HTERT RPE-1 (cell line): Measurements from ENCODE around the gene KIF4A.
"Not testable (repeated sequence)": the region's sequence is repeated elsewhere in the genome, so short reads cannot be mapped to it uniquely, and the experiment has no call there.

ENCODE experiments used
- in situ Hi-C: fragments of 300-500 bp; cut with MboI; formaldehyde crosslinking; loops from 4 replicates; pipeline ENCODE4 v1.14.3; 2020; ENCODE audit warnings: low sequenced_read_pairs

KIF4A gene

DNA sequence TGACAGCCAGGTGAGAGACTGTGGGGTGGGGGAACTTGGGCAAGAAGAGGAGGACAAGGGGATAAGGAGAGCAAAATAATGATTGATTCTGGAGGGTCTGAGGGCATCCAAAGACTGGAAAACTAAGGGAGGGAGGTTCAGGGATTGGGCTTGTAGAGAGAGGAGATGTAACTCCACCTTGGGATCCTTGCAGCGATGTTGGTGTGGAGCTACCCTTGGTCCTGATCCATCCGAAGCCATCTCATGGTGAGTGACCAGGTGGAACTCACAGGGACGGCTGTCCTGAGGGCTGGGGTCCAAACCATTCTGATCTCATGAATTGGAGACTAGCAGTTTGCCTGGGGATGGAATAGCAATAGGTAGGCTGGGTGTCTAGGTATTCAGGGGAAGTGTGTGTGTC is 9.3 kb upstream of the KIF4A start:
- in situ Hi-C loops = no loop called here

DNA sequence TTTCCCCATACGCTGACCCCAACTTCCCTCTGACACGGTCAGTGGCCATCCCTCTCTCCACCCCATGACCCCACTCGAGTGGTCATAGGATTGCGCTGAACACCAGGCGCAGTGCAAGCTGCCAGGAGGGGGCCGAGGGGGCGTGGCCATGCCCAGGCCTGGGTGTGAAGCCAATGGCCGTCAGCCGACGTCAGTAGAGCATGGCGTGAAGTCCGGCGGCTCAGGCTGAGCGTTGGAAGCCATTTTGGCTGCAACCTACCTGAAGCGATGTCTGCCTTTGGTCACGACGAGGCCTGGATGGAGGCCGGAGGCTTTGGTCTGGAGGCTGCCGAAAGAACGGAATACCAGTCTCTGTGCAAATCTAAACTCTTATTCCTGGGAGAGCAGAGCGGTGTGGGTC is 8.0 kb upstream of the KIF4A start, which contains the start of gene RAB41:
Gene RAB41, plus strand, starts transcription at position 222 of the 400 bp plus-strand sequence. Its CDS starts 46 bp downstream, at position 268.
- in situ Hi-C loops = no loop called here

- in situ Hi-C loops = no loop called here
Observed at GRCh38 chrX:70289168-70289792, 624 bp upstream of the KIF4A start.

DNA sequence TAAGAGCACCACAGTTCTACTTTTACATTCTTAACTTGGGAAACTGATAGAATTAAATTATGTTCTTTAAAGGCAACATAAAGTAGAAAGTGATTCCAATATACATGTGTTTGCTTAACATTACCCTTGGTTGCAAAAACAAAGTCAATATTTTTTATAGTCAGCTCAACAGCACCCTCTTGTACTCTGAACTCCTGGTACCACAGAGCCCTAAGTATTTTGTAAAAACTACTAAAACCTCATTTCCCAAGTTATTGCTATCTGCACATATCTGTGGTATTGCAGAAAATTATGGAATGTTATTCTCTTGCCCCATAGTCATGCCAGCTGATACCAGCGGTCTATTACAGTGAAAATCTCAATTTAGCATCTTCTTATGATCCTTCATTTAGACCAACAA is 2.9 kb downstream of the KIF4A start:
- in situ Hi-C loops = no loop called here

- in situ Hi-C loops = no loop called here
Observed at GRCh38 chrX:70293621-70294020, 3.7 kb downstream of the KIF4A start.

GRCh38 chrX:70301716-70302115 is 11.8 kb downstream of the KIF4A start:
- in situ Hi-C loops = no loop called here

DNA sequence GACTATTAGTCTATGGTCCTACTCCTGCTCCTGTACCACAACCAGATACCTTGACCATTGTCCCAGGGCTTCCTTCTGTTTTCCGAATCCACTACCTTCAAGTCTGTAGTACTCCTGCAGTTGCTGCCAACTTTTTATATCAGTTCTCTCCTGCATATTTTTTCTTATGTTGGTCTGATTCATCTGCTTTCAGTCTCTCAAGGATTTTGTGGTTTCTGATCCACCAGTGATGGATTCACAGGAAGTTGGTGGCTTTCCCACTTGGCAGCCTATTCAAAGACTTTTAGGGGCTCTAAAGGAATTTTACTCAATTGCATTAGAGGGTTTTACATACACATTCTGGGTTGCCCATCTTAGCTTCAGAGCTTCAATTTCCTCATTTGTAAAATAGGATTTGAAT is 23.6 kb downstream of the KIF4A start:
- in situ Hi-C loops = no loop called here

DNA sequence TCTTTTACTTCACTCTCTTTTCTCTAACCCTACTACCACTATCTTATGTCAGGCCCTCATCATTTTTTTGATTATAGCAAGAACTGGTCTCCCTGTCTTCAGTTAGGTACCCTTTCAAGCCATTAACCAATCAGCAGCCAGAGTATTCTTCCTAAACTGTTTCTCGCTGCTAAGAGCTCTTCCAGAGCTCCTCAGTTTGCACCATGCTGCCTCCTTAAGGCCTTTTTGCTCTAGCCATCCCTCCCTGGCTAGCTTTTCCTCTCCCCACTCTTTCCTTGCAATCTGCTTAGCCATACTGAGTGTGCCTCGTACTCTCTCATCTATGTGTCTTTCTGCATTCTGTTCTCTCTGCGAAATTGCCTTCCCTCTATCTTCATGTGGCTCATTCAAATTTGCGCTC is 32.9 kb downstream of the KIF4A start:
- in situ Hi-C loops = no loop called here

DNA sequence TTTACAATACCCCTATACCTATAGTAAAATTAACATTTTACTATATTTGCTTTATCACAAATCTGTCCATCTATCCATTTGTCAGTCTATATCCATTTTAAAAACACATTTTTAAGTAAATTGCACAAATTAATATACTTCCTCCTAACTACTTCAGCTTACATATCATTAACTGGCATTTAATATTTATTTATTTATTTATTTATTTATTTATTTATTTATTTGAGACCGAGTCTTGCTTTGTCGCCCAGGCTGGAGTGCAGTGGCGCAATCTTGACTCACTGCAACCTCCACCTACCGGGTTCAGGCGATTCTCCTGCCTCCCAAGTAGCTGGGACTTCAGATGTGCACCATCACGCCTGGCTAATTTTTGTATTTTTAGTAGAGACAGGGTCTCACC is 33.7 kb downstream of the KIF4A start:
- in situ Hi-C loops = not testable (repeated sequence)

- in situ Hi-C loops = no loop called here
Observed at GRCh38 chrX:70324326-70324725, 34.4 kb downstream of the KIF4A start.

- in situ Hi-C loops = no loop called here
Observed at GRCh38 chrX:70331161-70331560, 41.3 kb downstream of the KIF4A start.

- in situ Hi-C loops = no loop called here
Observed at GRCh38 chrX:70332600-70332999, 42.7 kb downstream of the KIF4A start.

- in situ Hi-C loops = no loop called here
Observed at GRCh38 chrX:70336767-70337166, 46.9 kb downstream of the KIF4A start.

GRCh38 chrX:70338290-70338689 is 48.4 kb downstream of the KIF4A start:
- in situ Hi-C loops = no loop called here

DNA sequence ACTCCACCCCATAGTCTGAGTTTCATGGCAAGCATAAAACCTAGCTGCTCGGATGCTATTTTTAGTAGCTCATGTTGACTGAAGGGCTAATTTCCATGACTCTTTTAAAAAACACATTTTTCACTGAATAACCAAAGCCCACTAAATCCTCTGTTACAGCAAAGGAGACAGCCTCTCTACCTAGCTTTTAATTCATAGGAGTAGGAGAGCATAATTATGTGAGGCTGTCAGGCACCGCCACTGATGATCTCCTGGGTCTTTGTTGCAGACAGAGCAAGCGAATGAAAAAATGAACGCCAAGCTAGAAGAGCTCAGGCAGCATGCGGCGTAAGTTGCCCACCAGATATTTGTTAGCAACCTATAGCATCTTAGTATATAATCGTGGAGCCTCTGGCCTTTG is 53.5 kb downstream of the KIF4A start:
- in situ Hi-C loops = no loop called here

GRCh38 chrX:70346418-70347070 is 56.6 kb downstream of the KIF4A start:
- in situ Hi-C loops = no loop called here

DNA sequence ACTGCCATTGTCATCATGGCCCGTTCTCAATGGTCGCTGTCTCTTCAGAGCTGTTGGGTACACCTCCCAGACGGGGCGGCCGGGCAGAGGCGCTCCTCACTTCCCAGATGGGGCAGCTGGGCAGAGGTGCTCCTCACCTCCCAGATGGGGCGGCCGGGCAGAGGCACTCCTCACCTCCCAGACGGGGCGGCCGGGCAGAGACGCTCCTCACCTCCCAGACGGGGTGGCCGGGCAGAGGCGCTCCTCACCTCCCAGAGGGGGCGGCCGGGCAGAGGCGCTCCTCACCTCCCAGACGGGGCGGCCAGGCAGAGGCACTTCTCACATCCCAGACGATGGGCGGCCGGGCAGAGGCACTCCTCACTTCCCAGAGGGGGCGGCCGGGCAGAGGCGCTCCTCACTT is 58.9 kb downstream of the KIF4A start:
- in situ Hi-C loops = not testable (repeated sequence)

GRCh38 chrX:70349367-70350125 is 59.6 kb downstream of the KIF4A start:
- in situ Hi-C loops = not testable (repeated sequence)

GRCh38 chrX:70352496-70352895 is 62.6 kb downstream of the KIF4A start:
- in situ Hi-C loops = no loop called here

GRCh38 chrX:70353514-70353913 is 63.6 kb downstream of the KIF4A start:
- in situ Hi-C loops = no loop called here

DNA sequence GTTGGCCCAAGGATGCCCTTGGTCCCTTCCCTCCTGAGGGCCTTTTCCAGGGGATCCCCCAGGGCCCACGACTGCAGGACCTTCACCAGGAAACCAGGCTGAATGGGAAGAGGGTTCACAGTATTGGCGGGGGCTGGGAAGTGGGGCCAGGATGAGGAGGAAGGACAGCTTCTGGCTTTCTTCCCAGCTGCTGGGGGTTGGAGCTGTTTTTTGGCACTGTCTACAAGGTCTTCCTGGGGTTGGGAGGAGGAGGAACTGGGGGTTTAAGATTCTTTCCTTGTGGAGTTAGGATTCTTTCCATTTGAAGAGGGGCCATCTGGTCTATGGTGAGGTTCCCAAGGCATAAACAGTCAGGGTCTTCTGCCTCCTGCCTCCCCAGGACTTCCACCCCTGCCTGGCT is 64.8 kb downstream of the KIF4A start:
- in situ Hi-C loops = no loop called here

- in situ Hi-C loops = no loop called here
Observed at GRCh38 chrX:70359458-70359857, 69.6 kb downstream of the KIF4A start.
